GM23338 (cell line): ENCODE measurements around the gene LPAR6. TPM values are rescaled to one million over a fixed set of nuclear protein-coding genes. Genes with fewer than 3 reads are reported as not detected.

Experiments
- ATAC-seq: fragments of 200-7000 bp; cut with Tn5 transposase; 3 replicates; pipeline ENCODE4 v1.9.1; 2020
- DNase-seq: peaks from one replicate; pipeline ENCODE4 v3.0.0-alpha.2; 2015; ENCODE audit warnings: low spot score
- H2AFZ ChIP-seq: fragments of 200-600 bp; sonication (generic); 2 replicates; pipeline ENCODE4 v1.8.0; 2016; ENCODE audit warnings: antibody characterized with exemption, mild to moderate bottlenecking, moderate library complexity
- H3F3A ChIP-seq: fragments of 200-600 bp; sonication (generic); replicated peaks from 2 replicates; pipeline ENCODE4 v1.8.0; 2017; ENCODE audit warnings: antibody characterized with exemption, mixed run types, low read depth
- H3K27ac ChIP-seq: fragments of 200-600 bp; sonication (generic); 2 replicates; pipeline ENCODE4 v1.6.1; 2016; ENCODE audit warnings: low read depth
- H3K27me3 ChIP-seq: fragments of 200-600 bp; sonication (generic); 2 replicates; pipeline ENCODE4 v1.8.0; 2016; ENCODE audit warnings: mild to moderate bottlenecking, mixed run types, moderate library complexity; ENCODE audit not compliant: insufficient read depth
- H3K36me3 ChIP-seq: fragments of 200-600 bp; sonication (generic); 2 replicates; pipeline ENCODE4 v1.8.0; 2016; ENCODE audit warnings: mild to moderate bottlenecking; ENCODE audit not compliant: insufficient read depth
- H3K4me1 ChIP-seq: fragments of 200-600 bp; sonication (generic); 2 replicates; pipeline ENCODE4 v1.8.0; 2016; ENCODE audit warnings: mild to moderate bottlenecking, moderate library complexity; ENCODE audit not compliant: insufficient read depth
- H3K4me2 ChIP-seq: fragments of 200-600 bp; sonication (generic); 2 replicates; pipeline ENCODE4 v1.7.1; 2017; ENCODE audit warnings: mixed run types
- H3K4me3 ChIP-seq: fragments of 200-600 bp; sonication (generic); 2 replicates; pipeline ENCODE4 v1.6.1; 2016; ENCODE audit warnings: mixed run types
- H3K79me2 ChIP-seq: fragments of 200-600 bp; sonication (generic); replicated peaks from 2 replicates; pipeline ENCODE4 v1.8.0; 2017; ENCODE audit warnings: mild to moderate bottlenecking; ENCODE audit not compliant: insufficient read depth
- H3K9me2 ChIP-seq: fragments of 200-600 bp; sonication (generic); 2 replicates; pipeline ENCODE4 v1.8.0; 2017; ENCODE audit not compliant: insufficient read depth
- H4K20me1 ChIP-seq: fragments of 200-600 bp; sonication (generic); replicated peaks from 2 replicates; pipeline ENCODE4 v1.8.0; 2017; ENCODE audit warnings: mild to moderate bottlenecking; ENCODE audit not compliant: insufficient read depth
- H3K27ac Mint-ChIP-seq: 2 replicates; pipeline ENCODE4 v1.8.0; 2020; ENCODE audit warnings: inconsistent platforms, mild to moderate bottlenecking, moderate library complexity, mixed read lengths
- H3K27me3 Mint-ChIP-seq: 3 replicates; pipeline ENCODE4 v1.8.0; 2022; ENCODE audit warnings: low read depth, mild to moderate bottlenecking, moderate library complexity, mixed read lengths, inconsistent platforms; ENCODE audit not compliant: insufficient read depth, poor library complexity
- H3K36me3 Mint-ChIP-seq: 3 replicates; pipeline ENCODE4 v1.8.0; 2021; ENCODE audit warnings: low read depth, mild to moderate bottlenecking, inconsistent platforms, moderate library complexity, mixed read lengths
- H3K4me1 Mint-ChIP-seq: 3 replicates; pipeline ENCODE4 v1.8.0; 2020; ENCODE audit warnings: mild to moderate bottlenecking, inconsistent platforms, mixed read lengths
- H3K4me3 Mint-ChIP-seq: 3 replicates; pipeline ENCODE4 v1.8.0; 2021; ENCODE audit warnings: moderate library complexity, mild to moderate bottlenecking, inconsistent platforms, mixed read lengths
- H3K9me3 Mint-ChIP-seq: 3 replicates; pipeline ENCODE4 v1.8.0; 2020; ENCODE audit warnings: moderate library complexity, mild to moderate bottlenecking, inconsistent platforms, mixed read lengths
- CREB1 ChIP-seq: fragments of 250-450 bp; sonication (Bioruptor Pico); IDR thresholded peaks from 2 replicates; pipeline ENCODE4 v1.5.0; 2020; ENCODE audit warnings: low read depth, mild to moderate bottlenecking, moderate library complexity
- EZH2 ChIP-seq: fragments of 200-600 bp; sonication (generic); IDR thresholded peaks from one replicate; pipeline ENCODE4 v1.8.0; 2017; ENCODE audit warnings: antibody characterized with exemption, mild to moderate bottlenecking, low read depth; ENCODE audit not compliant: unreplicated experiment
- EZH2phosphoT487 ChIP-seq: fragments of 200-600 bp; sonication (generic); IDR thresholded peaks from one replicate; pipeline ENCODE4 v1.8.1; 2018; ENCODE audit warnings: antibody characterized with exemption; ENCODE audit not compliant: unreplicated experiment
- POLR2AphosphoS5 ChIP-seq: IDR thresholded peaks from 2 replicates; pipeline ENCODE4 v1.6.1; 2016; ENCODE audit warnings: antibody characterized with exemption, low read depth
- STAT1 ChIP-seq: IDR thresholded peaks from one replicate; pipeline ENCODE4 v1.6.1; 2016; ENCODE audit warnings: antibody characterized with exemption; ENCODE audit not compliant: unreplicated experiment
- ZNF114 ChIP-seq: fragments of 250-450 bp; sonication (Bioruptor Pico); IDR thresholded peaks from 2 replicates; pipeline ENCODE4 v1.5.0; 2020; ENCODE audit warnings: mild to moderate bottlenecking, moderate library complexity
- ZNF331 ChIP-seq: fragments of 250-450 bp; sonication (Bioruptor Pico); IDR thresholded peaks from 2 replicates; pipeline ENCODE4 v1.5.0; 2020; ENCODE audit warnings: low read depth, mild to moderate bottlenecking, moderate library complexity
- polyA plus RNA-seq: library from polyadenylated mRNA; unstranded; fragments of >200 nt; fragmentation: Nextera tagmentation; extraction: Ambion mirVana; gene quantifications from 2 replicates; pipeline ENCODE4 v1.2.1, GENCODE V29; 2016
- total RNA-seq: library from RNA; depleted of rRNA; stranded (reverse); fragments of >200 nt; shearing (Covaris generic); gene quantifications from 2 replicates; pipeline ENCODE4 v1.2.3, GENCODE V29; 2014
- TF ChIP-seq, protein P1 (sequence below), 2 experiments: fragments of 200-600 bp in 1 of 2; sonication (generic) in 1 of 2; conservative IDR thresholded peaks; 2 replicates each; pipeline versions ENCODE4 v1.5.1 to v1.6.1; 2016 to 2017; ENCODE audit warnings: antibody characterized with exemption in 2 of 2, low read depth in 2 of 2, mild to moderate bottlenecking in 2 of 2, moderate library complexity in 1 of 2
- TF ChIP-seq, protein P2 (sequence below): IDR thresholded peaks from one replicate; pipeline ENCODE4 v1.6.1; 2018; ENCODE audit warnings: antibody characterized with exemption; ENCODE audit not compliant: unreplicated experiment
- TF ChIP-seq, protein P3 (sequence below): IDR thresholded peaks from 2 replicates; pipeline ENCODE4 v1.6.1; 2016; ENCODE audit warnings: antibody characterized with exemption

LPAR6 gene
- total and polyA plus RNA-seq, 2 experiments from 2014 or later: 1.4 to 2.1 TPM

- H3K27me3 ChIP-seq: no peaks in the 10 kb centered on the region
- ATAC-seq: no peak
- peaks cover 31% of the 10 kb centered on the region for H3K36me3 Mint-ChIP-seq
Observed at GRCh38 chr13:48391257-48391656, 21.7 kb downstream of the LPAR6 start.

DNA sequence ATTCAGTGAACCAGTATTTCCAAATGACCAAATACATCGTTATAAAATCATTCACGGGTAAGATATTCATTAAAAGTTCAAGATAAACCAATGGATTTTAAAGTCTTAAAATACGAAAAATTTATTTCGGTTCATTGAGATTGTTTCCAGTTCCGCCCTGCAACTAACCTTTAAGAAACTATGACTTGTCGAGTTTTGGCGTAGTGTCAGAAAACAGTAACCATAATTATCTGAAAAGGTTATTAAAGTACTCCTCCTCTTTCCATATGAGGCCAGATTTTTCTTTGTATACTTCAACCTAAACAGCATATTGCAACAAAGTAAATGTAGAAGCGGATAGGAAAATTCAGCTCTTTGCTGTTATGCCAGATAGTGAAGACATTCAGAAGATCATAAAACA is 26.1 kb downstream of the LPAR6 start:
- no peaks in the 10 kb centered on the region for H4K20me1 ChIP-seq
- H3K4me3 ChIP-seq: no peak overlapping the region
- H3K27ac Mint-ChIP-seq: no peak overlapping the region
- H3K4me1 Mint-ChIP-seq: no peaks in the 10 kb centered on the region
- H3F3A ChIP-seq: no peaks in the 10 kb centered on the region
- no peaks in the 10 kb centered on the region for H3K4me1 ChIP-seq
- no peaks in the 10 kb centered on the region for H3K9me2 ChIP-seq
- H3K79me2 ChIP-seq: no peaks in the 10 kb centered on the region
- ATAC-seq (no peak), DNase-seq (no peak)
- no peak overlapping the region for H3K4me2 ChIP-seq
- H3K27me3 ChIP-seq: no peaks in the 10 kb centered on the region
- no peak overlapping the region for H2AFZ ChIP-seq
- H3K36me3 Mint-ChIP-seq: no peaks in the 10 kb centered on the region
- H3K27me3 Mint-ChIP-seq: peaks cover 3% of the 10 kb centered on the region
- H3K9me3 Mint-ChIP-seq: no peaks in the 10 kb centered on the region
- no peak overlapping the region for H3K4me3 Mint-ChIP-seq
- no peak overlapping the region for H3K27ac ChIP-seq
- H3K36me3 ChIP-seq: no peaks in the 10 kb centered on the region
- TF ChIP-seq EZH2phosphoT487: no peak
- TF ChIP-seq ZNF114 (CRISPR knock-in tag): no peak
- TF ChIP-seq CREB1 (CRISPR knock-in tag): no peak
- TF ChIP-seq, protein P1, sequence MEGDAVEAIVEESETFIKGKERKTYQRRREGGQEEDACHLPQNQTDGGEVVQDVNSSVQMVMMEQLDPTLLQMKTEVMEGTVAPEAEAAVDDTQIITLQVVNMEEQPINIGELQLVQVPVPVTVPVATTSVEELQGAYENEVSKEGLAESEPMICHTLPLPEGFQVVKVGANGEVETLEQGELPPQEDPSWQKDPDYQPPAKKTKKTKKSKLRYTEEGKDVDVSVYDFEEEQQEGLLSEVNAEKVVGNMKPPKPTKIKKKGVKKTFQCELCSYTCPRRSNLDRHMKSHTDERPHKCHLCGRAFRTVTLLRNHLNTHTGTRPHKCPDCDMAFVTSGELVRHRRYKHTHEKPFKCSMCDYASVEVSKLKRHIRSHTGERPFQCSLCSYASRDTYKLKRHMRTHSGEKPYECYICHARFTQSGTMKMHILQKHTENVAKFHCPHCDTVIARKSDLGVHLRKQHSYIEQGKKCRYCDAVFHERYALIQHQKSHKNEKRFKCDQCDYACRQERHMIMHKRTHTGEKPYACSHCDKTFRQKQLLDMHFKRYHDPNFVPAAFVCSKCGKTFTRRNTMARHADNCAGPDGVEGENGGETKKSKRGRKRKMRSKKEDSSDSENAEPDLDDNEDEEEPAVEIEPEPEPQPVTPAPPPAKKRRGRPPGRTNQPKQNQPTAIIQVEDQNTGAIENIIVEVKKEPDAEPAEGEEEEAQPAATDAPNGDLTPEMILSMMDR (conservative IDR thresholded peaks at IDR 0.05; ENCODE audit: low read depth in 2 of 2): no peak
- TF ChIP-seq, protein P2, sequence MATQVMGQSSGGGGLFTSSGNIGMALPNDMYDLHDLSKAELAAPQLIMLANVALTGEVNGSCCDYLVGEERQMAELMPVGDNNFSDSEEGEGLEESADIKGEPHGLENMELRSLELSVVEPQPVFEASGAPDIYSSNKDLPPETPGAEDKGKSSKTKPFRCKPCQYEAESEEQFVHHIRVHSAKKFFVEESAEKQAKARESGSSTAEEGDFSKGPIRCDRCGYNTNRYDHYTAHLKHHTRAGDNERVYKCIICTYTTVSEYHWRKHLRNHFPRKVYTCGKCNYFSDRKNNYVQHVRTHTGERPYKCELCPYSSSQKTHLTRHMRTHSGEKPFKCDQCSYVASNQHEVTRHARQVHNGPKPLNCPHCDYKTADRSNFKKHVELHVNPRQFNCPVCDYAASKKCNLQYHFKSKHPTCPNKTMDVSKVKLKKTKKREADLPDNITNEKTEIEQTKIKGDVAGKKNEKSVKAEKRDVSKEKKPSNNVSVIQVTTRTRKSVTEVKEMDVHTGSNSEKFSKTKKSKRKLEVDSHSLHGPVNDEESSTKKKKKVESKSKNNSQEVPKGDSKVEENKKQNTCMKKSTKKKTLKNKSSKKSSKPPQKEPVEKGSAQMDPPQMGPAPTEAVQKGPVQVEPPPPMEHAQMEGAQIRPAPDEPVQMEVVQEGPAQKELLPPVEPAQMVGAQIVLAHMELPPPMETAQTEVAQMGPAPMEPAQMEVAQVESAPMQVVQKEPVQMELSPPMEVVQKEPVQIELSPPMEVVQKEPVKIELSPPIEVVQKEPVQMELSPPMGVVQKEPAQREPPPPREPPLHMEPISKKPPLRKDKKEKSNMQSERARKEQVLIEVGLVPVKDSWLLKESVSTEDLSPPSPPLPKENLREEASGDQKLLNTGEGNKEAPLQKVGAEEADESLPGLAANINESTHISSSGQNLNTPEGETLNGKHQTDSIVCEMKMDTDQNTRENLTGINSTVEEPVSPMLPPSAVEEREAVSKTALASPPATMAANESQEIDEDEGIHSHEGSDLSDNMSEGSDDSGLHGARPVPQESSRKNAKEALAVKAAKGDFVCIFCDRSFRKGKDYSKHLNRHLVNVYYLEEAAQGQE: no peak

More at GRCh38 chr13:48391257-48391656, 21.7 kb downstream of the LPAR6 start:
- Histone ChIP-seq H3K9me2 (no peaks in the 10 kb centered on the region), H4K20me1 (no peaks in the 10 kb centered on the region), H3F3A (no peaks in the 10 kb centered on the region), H3K27ac (no peak overlapping the region), H3K79me2 (no peaks in the 10 kb centered on the region), H3K4me2 (no peak overlapping the region), H2AFZ (no peak overlapping the region), H3K4me3 (no peak overlapping the region), H3K36me3 (no peaks in the 10 kb centered on the region), H3K4me1 (no peaks in the 10 kb centered on the region)
- TF ChIP-seq, protein P3, sequence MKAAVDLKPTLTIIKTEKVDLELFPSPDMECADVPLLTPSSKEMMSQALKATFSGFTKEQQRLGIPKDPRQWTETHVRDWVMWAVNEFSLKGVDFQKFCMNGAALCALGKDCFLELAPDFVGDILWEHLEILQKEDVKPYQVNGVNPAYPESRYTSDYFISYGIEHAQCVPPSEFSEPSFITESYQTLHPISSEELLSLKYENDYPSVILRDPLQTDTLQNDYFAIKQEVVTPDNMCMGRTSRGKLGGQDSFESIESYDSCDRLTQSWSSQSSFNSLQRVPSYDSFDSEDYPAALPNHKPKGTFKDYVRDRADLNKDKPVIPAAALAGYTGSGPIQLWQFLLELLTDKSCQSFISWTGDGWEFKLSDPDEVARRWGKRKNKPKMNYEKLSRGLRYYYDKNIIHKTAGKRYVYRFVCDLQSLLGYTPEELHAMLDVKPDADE: no peak
- no peak for TF ChIP-seq POLR2AphosphoS5
- TF ChIP-seq, protein P2: no peak
- TF ChIP-seq EZH2: no peak
- no peak for TF ChIP-seq ZNF331 (CRISPR knock-in tag)
- TF ChIP-seq ZNF114 (CRISPR knock-in tag): no peak
- TF ChIP-seq CREB1 (CRISPR knock-in tag): no peak
- TF ChIP-seq STAT1: no peak
- Mint-ChIP-seq H3K27me3 (no peaks in the 10 kb centered on the region), H3K27ac (no peak overlapping the region), H3K4me1 (no peaks in the 10 kb centered on the region), H3K9me3 (peaks cover 22% of the 10 kb centered on the region), H3K4me3 (no peak overlapping the region)
- DNase-seq: no peak
